K562 (cell line): Measurements from ENCODE around the gene NACC1. TPM values are rescaled to one million over a fixed set of nuclear protein-coding genes. Genes with fewer than 3 reads are reported as not detected.
A peak's percentile ranks its signal among the peaks of the same experiment; 100 is the strongest.

Experiments
- BACH1 ChIP-seq: fragments of 200-800 bp; sonication (Bioruptor generic); IDR thresholded peaks from 2 replicates; pipeline ENCODE4 v1.6.1; 2016; ENCODE audit warnings: missing genetic modification characterization, missing compliant biosample characterization
- CBFA2T3 ChIP-seq: fragments of 450-650 bp; IDR thresholded peaks from 2 replicates; pipeline ENCODE4 v1.6.1; 2017
- CEBPG ChIP-seq, 3 experiments: fragments of 200-800 bp in 1 of 3; sonication (Bioruptor generic) in 1 of 3; sonication (generic) in 1 of 3; formaldehyde crosslinking in 1 of 3; IDR thresholded peaks in 2 of 3; conservative IDR thresholded peaks in 1 of 3; 2 replicates each; pipeline versions ENCODE4 v1.6.1 to v1.8.0; 2016 to 2022; ENCODE audit warnings: missing compliant biosample characterization in 2 of 3, missing genetic modification characterization in 2 of 3, mild to moderate bottlenecking in 1 of 3, missing genetic modification reagents in 1 of 3
- GTF2A2 ChIP-seq: IDR thresholded peaks from 2 replicates; pipeline ENCODE4 v1.6.1; 2016; ENCODE audit warnings: mild to moderate bottlenecking, missing genetic modification characterization, missing compliant biosample characterization
- GTF2E2 ChIP-seq: fragments of 200-800 bp; sonication (Bioruptor generic); IDR thresholded peaks from 2 replicates; pipeline ENCODE4 v1.6.1; 2016; ENCODE audit warnings: missing genetic modification characterization, missing compliant biosample characterization
- PATZ1 ChIP-seq: fragments of 250-450 bp; sonication (Bioruptor Pico); IDR thresholded peaks from 2 replicates; pipeline ENCODE4 v1.5.0; 2020; ENCODE audit warnings: mild to moderate bottlenecking, borderline replicate concordance
- PCBP1 ChIP-seq: fragments of 200-400 bp; formaldehyde crosslinking; IDR thresholded peaks from 2 replicates; pipeline ENCODE4 v1.6.1; 2018; ENCODE audit warnings: mild to moderate bottlenecking, low read depth, low read length; ENCODE audit not compliant: poor library complexity, severe bottlenecking
- PHF20 ChIP-seq: fragments of 450-650 bp; IDR thresholded peaks from 2 replicates; pipeline ENCODE4 v1.6.1; 2018; ENCODE audit not compliant: partially characterized antibody
- PPARD ChIP-seq: fragments of 250-450 bp; sonication (Bioruptor Pico); IDR thresholded peaks from 2 replicates; pipeline ENCODE4 v1.8.0; 2022; ENCODE audit warnings: inconsistent platforms, mild to moderate bottlenecking, moderate library complexity
- PTTG1 ChIP-seq: fragments of 450-650 bp; IDR thresholded peaks from 2 replicates; pipeline ENCODE4 v1.6.1; 2016; ENCODE audit warnings: low read depth, mild to moderate bottlenecking, missing genetic modification characterization, missing compliant biosample characterization
- RBM15 ChIP-seq: fragments of 200-400 bp; formaldehyde crosslinking; IDR thresholded peaks from 2 replicates; pipeline ENCODE4 v1.6.1; 2018; ENCODE audit warnings: mild to moderate bottlenecking, low read length, moderate library complexity; ENCODE audit not compliant: insufficient read depth
- SETDB1 ChIP-seq: IDR thresholded peaks from one replicate; pipeline ENCODE4 v1.6.1; 2012; ENCODE audit warnings: low read length, control low read depth, inconsistent platforms
- SMARCB1 ChIP-seq: IDR thresholded peaks from 2 replicates; pipeline ENCODE4 v1.6.1; 2011; ENCODE audit warnings: improper control_type of control experiment, low read depth; ENCODE audit not compliant: insufficient read length
- SNIP1 ChIP-seq: fragments of 450-650 bp; IDR thresholded peaks from 2 replicates; pipeline ENCODE4 v1.7.1; 2017; ENCODE audit warnings: low read depth, mild to moderate bottlenecking
- SRSF3 ChIP-seq: fragments of 200-400 bp; formaldehyde crosslinking; IDR thresholded peaks from 2 replicates; pipeline ENCODE4 v1.6.1; 2016; ENCODE audit warnings: mild to moderate bottlenecking, low read length, moderate library complexity; ENCODE audit not compliant: insufficient read depth
- TAL1 ChIP-seq: fragments of 450-650 bp; IDR thresholded peaks from 2 replicates; pipeline ENCODE4 v1.6.1; 2016; ENCODE audit warnings: mild to moderate bottlenecking
- THRB ChIP-seq: fragments of 450-650 bp; formaldehyde crosslinking; conservative IDR thresholded peaks from 2 replicates; pipeline ENCODE4 v1.4.0; 2022; ENCODE audit warnings: mild to moderate bottlenecking, missing genetic modification characterization
- ZFP1 ChIP-seq: fragments of 450-650 bp; formaldehyde crosslinking; IDR thresholded peaks from 2 replicates; pipeline ENCODE4 v1.4.0; 2020; ENCODE audit warnings: mild to moderate bottlenecking, mixed read lengths
- ZNF639 ChIP-seq, 2 experiments: fragments of 200-800 bp in 1 of 2; sonication (Bioruptor generic) in 1 of 2; sonication (generic) in 1 of 2; formaldehyde crosslinking in 1 of 2; IDR thresholded peaks in 1 of 2; conservative IDR thresholded peaks in 1 of 2; 2 replicates each; pipeline versions ENCODE4 v1.5.0 to v1.6.1; 2016 to 2020; ENCODE audit warnings: missing compliant biosample characterization in 1 of 2, missing genetic modification characterization in 1 of 2, missing genetic modification reagents in 1 of 2
- ZNF75A ChIP-seq: fragments of 450-650 bp; formaldehyde crosslinking; IDR thresholded peaks from 2 replicates; pipeline ENCODE4 v1.4.0; 2020; ENCODE audit warnings: mild to moderate bottlenecking
- polyA plus RNA-seq, 8 experiments: library from polyadenylated mRNA; depleted of rRNA in 4 of 8; stranded (reverse) in 5 of 8; unstranded in 3 of 8; fragments of >200 nt; fragmentation: Nextera tagmentation in 2 of 8; fragmentation: Illumina TruSeq in 1 of 8; extraction: Ambion mirVana in 2 of 8; extraction: Trizol in 1 of 8; gene quantifications; 2 replicates each; pipeline versions ENCODE4 v1.2.1 to v1.2.3, GENCODE V29; 2011 to 2014; ENCODE audit warnings: inconsistent platforms in 1 of 8, missing spikeins in 1 of 8
- total RNA-seq, 7 experiments: library from RNA; depleted of rRNA in 6 of 7; stranded (reverse); fragments of >200 nt in 6 of 7; fragmentation: Illumina TruSeq in 2 of 7; extraction: Trizol in 2 of 7; gene quantifications; 2 replicates each; pipeline versions ENCODE4 v1.2.1 to v1.2.3, GENCODE V29; 2011 to 2021; ENCODE audit warnings: low replicate concordance in 1 of 7
- TF ChIP-seq, protein P1 (sequence below): sonication (generic); formaldehyde crosslinking; IDR thresholded peaks from 2 replicates; pipeline ENCODE4 v1.8.0; 2022; ENCODE audit warnings: mild to moderate bottlenecking, low read depth, missing genetic modification reagents

NACC1 gene
- total and polyA plus RNA-seq, 9 of the 15 experiments (the other 6 are each of a cell fraction or from before 2014, with no cell fraction given), result 0.04 to 96.6 (median 25.8) TPM

DNA sequence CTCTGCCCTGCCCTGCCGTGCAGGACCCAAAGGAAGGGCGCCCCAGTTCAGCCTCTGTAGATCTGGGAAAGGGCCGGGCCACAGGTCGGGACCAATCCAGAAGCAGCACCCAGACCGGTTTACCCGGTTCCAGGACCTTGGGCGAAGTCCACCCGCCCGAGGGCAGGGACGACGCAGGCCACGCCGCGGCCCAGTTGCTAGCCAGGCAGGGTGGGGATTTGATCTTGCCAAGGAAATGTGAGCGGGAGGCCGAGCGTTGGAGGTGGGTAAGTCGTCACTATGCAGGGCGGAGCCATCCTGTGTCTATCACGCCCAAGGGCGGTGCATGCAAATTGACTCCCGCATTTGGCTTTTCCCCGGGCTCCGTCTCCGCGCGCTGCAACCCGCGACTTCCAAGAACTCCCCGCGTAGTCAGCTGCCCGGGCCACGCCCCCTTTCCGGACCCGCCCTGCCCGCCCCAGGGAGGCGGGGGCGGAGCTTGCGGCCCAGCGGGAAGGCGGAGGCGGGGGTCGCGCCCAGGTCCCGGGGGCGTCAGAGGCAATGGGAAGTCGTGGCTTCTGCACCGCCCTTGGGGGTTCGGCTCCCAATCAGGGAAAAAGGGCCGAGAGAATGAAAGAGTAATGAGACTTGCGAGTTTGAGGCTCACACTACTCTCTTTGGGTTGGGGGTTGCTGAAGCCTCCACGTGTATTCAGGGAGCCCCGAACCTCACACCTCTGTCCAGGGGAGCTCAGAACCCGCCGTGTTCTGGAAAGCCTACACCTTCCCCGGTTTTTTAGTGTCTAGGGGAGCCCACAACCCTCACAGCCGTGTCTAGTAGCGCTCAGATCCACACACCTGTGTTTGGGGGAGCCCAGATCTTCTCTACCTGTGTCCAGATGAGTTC lies 44.9 kb downstream of the NACC1 start (continued):
- TF ChIP-seq SMARCB1 (no peak), THRB (peak; percentile 76; the same call in 1 of the 2 replicates), PPARD (CRISPR knock-in tag) (no peak), CEBPG (CRISPR knock-in tag; IDR thresholded peaks at IDR 0.05) (no peak), CEBPG (tag; conservative IDR thresholded peaks at IDR 0.05 in 1 of 2, IDR thresholded peaks at IDR 0.05 in 1 of 2) (no peak), TAL1 (no peak), SRSF3 (no peak), PATZ1 (CRISPR knock-in tag) (no peak), ZFP1 (CRISPR knock-in tag) (no peak), GTF2A2 (tag) (no peak), SNIP1 (no peak), PCBP1 (peak; percentile 49), BACH1 (no peak), RBM15 (no peak), PHF20 (no peak), CBFA2T3 (0 out of 2 replicates have a peak, but pooled peaks have one; percentile 5), PTTG1 (tag) (no peak), SETDB1 (no peak), GTF2E2 (tag) (no peak), ZNF75A (CRISPR knock-in tag) (no peak), ZNF639 (CRISPR knock-in tag; conservative IDR thresholded peaks at IDR 0.05 in 1 of 2, IDR thresholded peaks at IDR 0.05 in 1 of 2) (no peak; a peak in 1 of 4 replicates)
- TF ChIP-seq, protein P1, sequence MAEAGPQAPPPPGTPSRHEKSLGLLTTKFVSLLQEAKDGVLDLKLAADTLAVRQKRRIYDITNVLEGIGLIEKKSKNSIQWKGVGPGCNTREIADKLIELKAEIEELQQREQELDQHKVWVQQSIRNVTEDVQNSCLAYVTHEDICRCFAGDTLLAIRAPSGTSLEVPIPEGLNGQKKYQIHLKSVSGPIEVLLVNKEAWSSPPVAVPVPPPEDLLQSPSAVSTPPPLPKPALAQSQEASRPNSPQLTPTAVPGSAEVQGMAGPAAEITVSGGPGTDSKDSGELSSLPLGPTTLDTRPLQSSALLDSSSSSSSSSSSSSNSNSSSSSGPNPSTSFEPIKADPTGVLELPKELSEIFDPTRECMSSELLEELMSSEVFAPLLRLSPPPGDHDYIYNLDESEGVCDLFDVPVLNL (CRISPR knock-in tag), result 0 out of 2 replicates have a peak, but pooled peaks have one; percentile 14
